IPS-18a (cell line): ENCODE data around the gene MANBA.
"Not testable (repeated sequence)": the region's sequence is repeated elsewhere in the genome, so short reads cannot be mapped to it uniquely, and the experiment has no call there.

Source experiments
- H3K27ac ChIP-seq: one replicate; pipeline ENCODE4 v1.5.1; 2013; ENCODE audit warnings: low read length
- H3K27me3 ChIP-seq: one replicate; pipeline ENCODE4 v1.6.1; 2013; ENCODE audit warnings: mild to moderate bottlenecking, low read length; ENCODE audit not compliant: control insufficient read depth, insufficient read depth
- H3K36me3 ChIP-seq: one replicate; pipeline ENCODE4 v1.6.1; 2013; ENCODE audit warnings: low read depth, low read length; ENCODE audit not compliant: control insufficient read depth
- H3K4me1 ChIP-seq: one replicate; pipeline ENCODE4 v1.6.1; 2013; ENCODE audit warnings: low read depth, low read length; ENCODE audit not compliant: control insufficient read depth
- H3K4me3 ChIP-seq: one replicate; pipeline ENCODE4 v1.5.1; 2013; ENCODE audit warnings: low read length
- H3K9ac ChIP-seq: one replicate; pipeline ENCODE4 v1.6.1; 2013; ENCODE audit warnings: mild to moderate bottlenecking, low read length, moderate library complexity
- H3K9me3 ChIP-seq: one replicate; pipeline ENCODE4 v1.6.1; 2013; ENCODE audit warnings: low read depth, low read length; ENCODE audit not compliant: control insufficient read depth

Gene MANBA

GRCh38 chr4:102761296-102761701 is 531 bp upstream of the MANBA start:
- peaks cover 7% of the 10 kb centered on the region for H3K4me1 ChIP-seq
- H3K27ac ChIP-seq, result no peak overlapping the region
- H3K27me3 ChIP-seq, result peaks cover 18% of the 10 kb centered on the region
- peak overlapping the region; percentile 95 for H3K4me3 ChIP-seq
- H3K9me3 ChIP-seq, result no peaks in the 10 kb centered on the region
- H3K9ac ChIP-seq, result peak overlapping the region; percentile 68
- no peaks in the 10 kb centered on the region for H3K36me3 ChIP-seq

GRCh38 chr4:102759831-102760644 is 730 bp downstream of the MANBA start:
- no peak overlapping the region for H3K27ac ChIP-seq

GRCh38 chr4:102758241-102759160 is 2.3 kb downstream of the MANBA start:
- Histone ChIP-seq H3K27ac (no peak overlapping the region), H3K27me3 (peaks cover 18% of the 10 kb centered on the region), H3K9me3 (no peaks in the 10 kb centered on the region), H3K36me3 (no peaks in the 10 kb centered on the region), H3K4me3 (no peak overlapping the region), H3K9ac (no peak overlapping the region), H3K4me1 (peaks cover 7% of the 10 kb centered on the region)

More at GRCh38 chr4:102759831-102760644, 730 bp downstream of the MANBA start:
- H3K36me3 ChIP-seq, result no peaks in the 10 kb centered on the region
- peak overlapping the region; percentile 95 for H3K4me3 ChIP-seq
- H3K4me1 ChIP-seq, result peaks cover 7% of the 10 kb centered on the region
- peak overlapping the region; percentile 68 for H3K9ac ChIP-seq
- no peaks in the 10 kb centered on the region for H3K9me3 ChIP-seq
- peaks cover 18% of the 10 kb centered on the region for H3K27me3 ChIP-seq

GRCh38 chr4:102757681-102758080 is 3.1 kb downstream of the MANBA start:
- Histone ChIP-seq H3K36me3 (no peaks in the 10 kb centered on the region), H3K4me3 (no peak overlapping the region), H3K27ac (no peak overlapping the region), H3K9me3 (no peaks in the 10 kb centered on the region), H3K4me1 (peaks cover 7% of the 10 kb centered on the region), H3K27me3 (peaks cover 18% of the 10 kb centered on the region), H3K9ac (no peak overlapping the region)

- peaks cover 4% of the 10 kb centered on the region for H3K36me3 ChIP-seq
- H3K27me3 ChIP-seq, result no peaks in the 10 kb centered on the region
- no peak overlapping the region for H3K27ac ChIP-seq
- H3K4me3 ChIP-seq, result no peak overlapping the region
- H3K4me1 ChIP-seq, result no peaks in the 10 kb centered on the region
- H3K9ac ChIP-seq, result no peak overlapping the region
- no peaks in the 10 kb centered on the region for H3K9me3 ChIP-seq
Measured at GRCh38 chr4:102754044-102754443, 6.7 kb downstream of the MANBA start.

- Histone ChIP-seq H3K4me1 (no peaks in the 10 kb centered on the region), H3K9me3 (no peaks in the 10 kb centered on the region), H3K4me3 (no peak overlapping the region), H3K27ac (no peak overlapping the region), H3K27me3 (no peaks in the 10 kb centered on the region), H3K36me3 (peaks cover 4% of the 10 kb centered on the region), H3K9ac (no peak overlapping the region)
Measured at GRCh38 chr4:102751941-102752340, 8.8 kb downstream of the MANBA start.

GRCh38 chr4:102743352-102743751 is 17.4 kb downstream of the MANBA start:
- not testable (repeated sequence) for H3K4me3 ChIP-seq, H3K36me3 ChIP-seq, H3K4me1 ChIP-seq, H3K27me3 ChIP-seq, H3K9me3 ChIP-seq, H3K9ac ChIP-seq, H3K27ac ChIP-seq

GRCh38 chr4:102738802-102739201 is 22.0 kb downstream of the MANBA start:
- not testable (repeated sequence) for H3K9ac ChIP-seq, H3K9me3 ChIP-seq, H3K27ac ChIP-seq, H3K27me3 ChIP-seq, H3K4me3 ChIP-seq, H3K4me1 ChIP-seq, H3K36me3 ChIP-seq

GRCh38 chr4:102736636-102737549 is 23.9 kb downstream of the MANBA start:
- H3K9me3 ChIP-seq, result no peaks in the 10 kb centered on the region
- H3K27ac ChIP-seq, result no peak overlapping the region
- no peak overlapping the region for H3K4me3 ChIP-seq
- no peak overlapping the region for H3K9ac ChIP-seq
- H3K36me3 ChIP-seq, result no peaks in the 10 kb centered on the region
- no peaks in the 10 kb centered on the region for H3K4me1 ChIP-seq
- H3K27me3 ChIP-seq, result no peaks in the 10 kb centered on the region

GRCh38 chr4:102735582-102735981 is 25.2 kb downstream of the MANBA start:
- H3K27ac ChIP-seq, result no peak overlapping the region
- no peak overlapping the region for H3K9ac ChIP-seq
- H3K4me3 ChIP-seq, result no peak overlapping the region
- H3K4me1 ChIP-seq, result no peaks in the 10 kb centered on the region
- H3K36me3 ChIP-seq, result no peaks in the 10 kb centered on the region
- H3K27me3 ChIP-seq, result no peaks in the 10 kb centered on the region
- no peaks in the 10 kb centered on the region for H3K9me3 ChIP-seq
